WTC11 (cell line): Measurements from ENCODE around the gene OSBP2. TPM values are rescaled to one million over a fixed set of nuclear protein-coding genes. Genes with fewer than 3 reads are reported as not detected.

Source experiments
- ATAC-seq: fragments of 200-7000 bp; cut with Tn5 transposase; 2 replicates; pipeline ENCODE4 v1.10.0; 2021; ENCODE audit warnings: mild to moderate bottlenecking, moderate library complexity
- CTCF ChIA-PET: fragments of 300-600 bp; sonication (Branson Sonifier 250); formaldehyde crosslinking; loops from one replicate; lab custom pipeline; 2021; ENCODE audit warnings: antibody characterized with exemption; lab: Charles Lee
- POLR2A ChIA-PET: fragments of 350-600 bp; sonication (Branson Sonifier 250); formaldehyde crosslinking; loops from one replicate; lab custom pipeline; 2021; ENCODE audit warnings: antibody characterized with exemption; lab: Charles Lee
- DNase-seq: peaks from one replicate; pipeline ENCODE4 v3.0.0; 2021; ENCODE audit warnings: low spot score
- H3K27ac Mint-ChIP-seq: 2 replicates; pipeline ENCODE4 v1.8.0; 2021; ENCODE audit warnings: mixed read lengths
- H3K27me3 Mint-ChIP-seq: 2 replicates; pipeline ENCODE4 v1.8.0; 2021; ENCODE audit warnings: low read depth, mild to moderate bottlenecking, moderate library complexity, mixed read lengths
- H3K36me3 Mint-ChIP-seq: 2 replicates; pipeline ENCODE4 v1.8.0; 2021; ENCODE audit warnings: mixed read lengths
- H3K4me1 Mint-ChIP-seq: 2 replicates; pipeline ENCODE4 v1.8.0; 2022; ENCODE audit warnings: mixed read lengths
- H3K4me3 Mint-ChIP-seq: 2 replicates; pipeline ENCODE4 v1.8.0; 2021; ENCODE audit warnings: mild to moderate bottlenecking, moderate library complexity, mixed read lengths
- H3K9me3 Mint-ChIP-seq: 2 replicates; pipeline ENCODE4 v1.8.0; 2021; ENCODE audit warnings: mixed read lengths
- ELF4 ChIP-seq: sonication (generic); formaldehyde crosslinking; IDR thresholded peaks from 2 replicates; pipeline ENCODE4 v1.8.1; 2022; ENCODE audit warnings: low read depth, mild to moderate bottlenecking, moderate library complexity, missing genetic modification reagents
- EMX1 ChIP-seq: fragments of 250-450 bp; sonication (Bioruptor Pico); IDR thresholded peaks from 2 replicates; pipeline ENCODE4 v1.8.0; 2021; ENCODE audit warnings: mild to moderate bottlenecking
- ESRRA ChIP-seq: sonication (generic); formaldehyde crosslinking; IDR thresholded peaks from 2 replicates; pipeline ENCODE4 v1.8.1; 2022; ENCODE audit warnings: mild to moderate bottlenecking, missing genetic modification reagents, borderline replicate concordance
- ETV6 ChIP-seq: sonication (generic); formaldehyde crosslinking; IDR thresholded peaks from 2 replicates; pipeline ENCODE4 v1.8.1; 2022; ENCODE audit warnings: mild to moderate bottlenecking, missing genetic modification reagents
- FOXP1 ChIP-seq: sonication (generic); formaldehyde crosslinking; IDR thresholded peaks from 2 replicates; pipeline ENCODE4 v1.8.0; 2022; ENCODE audit warnings: missing genetic modification reagents, mild to moderate bottlenecking, moderate library complexity, borderline replicate concordance
- JUN ChIP-seq: sonication (generic); formaldehyde crosslinking; IDR thresholded peaks from 2 replicates; pipeline ENCODE4 v1.8.0; 2023; ENCODE audit warnings: mild to moderate bottlenecking, missing genetic modification reagents
- NR2C2 ChIP-seq: sonication (generic); formaldehyde crosslinking; IDR thresholded peaks from 2 replicates; pipeline ENCODE4 v1.8.0; 2022; ENCODE audit warnings: mild to moderate bottlenecking, missing genetic modification reagents
- SOX15 ChIP-seq: fragments of 250-450 bp; sonication (Bioruptor Pico); IDR thresholded peaks from 2 replicates; pipeline ENCODE4 v1.9.0; 2021; ENCODE audit warnings: mild to moderate bottlenecking
- TP53 ChIP-seq: sonication (generic); formaldehyde crosslinking; IDR thresholded peaks from 2 replicates; pipeline ENCODE4 v1.8.1; 2023; ENCODE audit warnings: mild to moderate bottlenecking, missing genetic modification reagents
- ZBTB21 ChIP-seq: sonication (generic); formaldehyde crosslinking; IDR thresholded peaks from 2 replicates; pipeline ENCODE4 v1.8.1; 2023; ENCODE audit warnings: mild to moderate bottlenecking, missing genetic modification reagents, borderline replicate concordance
- ZNF138 ChIP-seq: sonication (generic); formaldehyde crosslinking; conservative IDR thresholded peaks from 2 replicates; pipeline ENCODE4 v1.8.1; 2022; ENCODE audit warnings: mild to moderate bottlenecking, moderate library complexity, missing genetic modification reagents
- ZNF263 ChIP-seq: sonication (generic); formaldehyde crosslinking; IDR thresholded peaks from 2 replicates; pipeline ENCODE4 v1.8.1; 2022; ENCODE audit warnings: low read depth, mild to moderate bottlenecking, moderate library complexity, missing genetic modification reagents
- total RNA-seq: library from RNA; stranded (reverse); gene quantifications from 3 replicates; pipeline ENCODE4 v1.2.3, GENCODE V29; 2021
- TF ChIP-seq, protein P1 (sequence below): sonication (generic); formaldehyde crosslinking; IDR thresholded peaks from 2 replicates; pipeline ENCODE4 v1.8.0; 2022; ENCODE audit warnings: mild to moderate bottlenecking, missing genetic modification reagents
- TF ChIP-seq, protein P2 (sequence below): sonication (generic); formaldehyde crosslinking; IDR thresholded peaks from 2 replicates; pipeline ENCODE4 v1.8.1; 2022; ENCODE audit warnings: missing genetic modification reagents, borderline replicate concordance
- TF ChIP-seq, protein P3 (sequence below): sonication (generic); formaldehyde crosslinking; IDR thresholded peaks from 2 replicates; pipeline ENCODE4 v1.8.1; 2023; ENCODE audit warnings: mild to moderate bottlenecking, missing genetic modification reagents, moderate library complexity
- TF ChIP-seq, protein P4 (sequence below): sonication (generic); formaldehyde crosslinking; IDR thresholded peaks from 2 replicates; pipeline ENCODE4 v1.8.1; 2022; ENCODE audit warnings: mild to moderate bottlenecking, missing genetic modification reagents, moderate library complexity, borderline replicate concordance
- TF ChIP-seq, protein P5 (sequence below): sonication (generic); formaldehyde crosslinking; IDR thresholded peaks from 2 replicates; pipeline ENCODE4 v1.8.1; 2023; ENCODE audit warnings: mild to moderate bottlenecking, missing genetic modification reagents
- TF ChIP-seq, protein P6 (sequence below): fragments of 250-450 bp; sonication (Bioruptor Pico); IDR thresholded peaks from 2 replicates; pipeline ENCODE4 v2.1.2; 2022; ENCODE audit warnings: mild to moderate bottlenecking, moderate library complexity
- TF ChIP-seq, protein P7 (sequence below): fragments of 200-600 bp; IDR thresholded peaks from 2 replicates; pipeline ENCODE4 v1.8.0; 2022; ENCODE audit warnings: antibody characterized with exemption

The OSBP2 gene
- total RNA-seq, 1 experiment from 2014 or later = 4.1 TPM

DNA sequence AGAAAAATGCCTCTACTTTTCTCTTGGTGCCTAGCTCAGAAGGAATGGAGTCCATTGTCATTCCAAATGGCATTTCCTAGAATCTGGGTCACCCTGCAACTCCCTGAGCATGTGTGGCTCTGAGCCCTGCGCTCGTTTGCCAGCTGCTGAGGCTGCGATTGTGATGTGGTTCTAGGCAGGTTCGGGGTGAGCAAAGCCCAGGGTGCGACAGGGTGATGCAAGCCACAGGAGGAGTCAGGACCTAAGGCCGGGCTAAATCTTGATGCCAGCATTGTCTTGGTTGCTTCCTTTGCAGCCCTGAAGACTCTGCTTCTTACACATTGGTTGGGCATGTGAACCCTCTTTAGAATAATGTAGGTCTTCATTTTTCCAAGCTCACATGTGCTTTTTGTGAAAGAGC lies 142.9 kb downstream of the OSBP2 start:
- ATAC-seq (no peak), DNase-seq (no peak)
- Mint-ChIP-seq H3K4me3 (no peak overlapping the region), H3K36me3 (peaks cover 6% of the 10 kb centered on the region), H3K27ac (no peak overlapping the region), H3K9me3 (peaks cover 11% of the 10 kb centered on the region), H3K27me3 (no peaks in the 10 kb centered on the region), H3K4me1 (no peaks in the 10 kb centered on the region)
- TF ChIP-seq, protein P1, sequence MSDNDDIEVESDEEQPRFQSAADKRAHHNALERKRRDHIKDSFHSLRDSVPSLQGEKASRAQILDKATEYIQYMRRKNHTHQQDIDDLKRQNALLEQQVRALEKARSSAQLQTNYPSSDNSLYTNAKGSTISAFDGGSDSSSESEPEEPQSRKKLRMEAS (CRISPR knock-in tag) = no peak
- TF ChIP-seq, protein P2, sequence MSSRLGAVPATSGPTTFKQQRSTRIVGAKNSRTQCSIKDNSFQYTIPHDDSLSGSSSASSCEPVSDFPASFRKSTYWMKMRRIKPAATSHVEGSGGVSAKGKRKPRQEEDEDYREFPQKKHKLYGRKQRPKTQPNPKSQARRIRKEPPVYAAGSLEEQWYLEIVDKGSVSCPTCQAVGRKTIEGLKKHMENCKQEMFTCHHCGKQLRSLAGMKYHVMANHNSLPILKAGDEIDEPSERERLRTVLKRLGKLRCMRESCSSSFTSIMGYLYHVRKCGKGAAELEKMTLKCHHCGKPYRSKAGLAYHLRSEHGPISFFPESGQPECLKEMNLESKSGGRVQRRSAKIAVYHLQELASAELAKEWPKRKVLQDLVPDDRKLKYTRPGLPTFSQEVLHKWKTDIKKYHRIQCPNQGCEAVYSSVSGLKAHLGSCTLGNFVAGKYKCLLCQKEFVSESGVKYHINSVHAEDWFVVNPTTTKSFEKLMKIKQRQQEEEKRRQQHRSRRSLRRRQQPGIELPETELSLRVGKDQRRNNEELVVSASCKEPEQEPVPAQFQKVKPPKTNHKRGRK (CRISPR knock-in tag) = no peak
- TF ChIP-seq JUN (CRISPR knock-in tag) (no peak), FOXP1 (CRISPR knock-in tag) (no peak), NR2C2 (no peak), ESRRA (no peak), ETV6 (CRISPR knock-in tag) (no peak)
- TF ChIP-seq, protein P3, sequence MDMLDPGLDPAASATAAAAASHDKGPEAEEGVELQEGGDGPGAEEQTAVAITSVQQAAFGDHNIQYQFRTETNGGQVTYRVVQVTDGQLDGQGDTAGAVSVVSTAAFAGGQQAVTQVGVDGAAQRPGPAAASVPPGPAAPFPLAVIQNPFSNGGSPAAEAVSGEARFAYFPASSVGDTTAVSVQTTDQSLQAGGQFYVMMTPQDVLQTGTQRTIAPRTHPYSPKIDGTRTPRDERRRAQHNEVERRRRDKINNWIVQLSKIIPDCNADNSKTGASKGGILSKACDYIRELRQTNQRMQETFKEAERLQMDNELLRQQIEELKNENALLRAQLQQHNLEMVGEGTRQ (CRISPR knock-in tag) = no peak
- TF ChIP-seq, protein P4, sequence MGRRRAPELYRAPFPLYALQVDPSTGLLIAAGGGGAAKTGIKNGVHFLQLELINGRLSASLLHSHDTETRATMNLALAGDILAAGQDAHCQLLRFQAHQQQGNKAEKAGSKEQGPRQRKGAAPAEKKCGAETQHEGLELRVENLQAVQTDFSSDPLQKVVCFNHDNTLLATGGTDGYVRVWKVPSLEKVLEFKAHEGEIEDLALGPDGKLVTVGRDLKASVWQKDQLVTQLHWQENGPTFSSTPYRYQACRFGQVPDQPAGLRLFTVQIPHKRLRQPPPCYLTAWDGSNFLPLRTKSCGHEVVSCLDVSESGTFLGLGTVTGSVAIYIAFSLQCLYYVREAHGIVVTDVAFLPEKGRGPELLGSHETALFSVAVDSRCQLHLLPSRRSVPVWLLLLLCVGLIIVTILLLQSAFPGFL = no peak
- TF ChIP-seq, protein P5, sequence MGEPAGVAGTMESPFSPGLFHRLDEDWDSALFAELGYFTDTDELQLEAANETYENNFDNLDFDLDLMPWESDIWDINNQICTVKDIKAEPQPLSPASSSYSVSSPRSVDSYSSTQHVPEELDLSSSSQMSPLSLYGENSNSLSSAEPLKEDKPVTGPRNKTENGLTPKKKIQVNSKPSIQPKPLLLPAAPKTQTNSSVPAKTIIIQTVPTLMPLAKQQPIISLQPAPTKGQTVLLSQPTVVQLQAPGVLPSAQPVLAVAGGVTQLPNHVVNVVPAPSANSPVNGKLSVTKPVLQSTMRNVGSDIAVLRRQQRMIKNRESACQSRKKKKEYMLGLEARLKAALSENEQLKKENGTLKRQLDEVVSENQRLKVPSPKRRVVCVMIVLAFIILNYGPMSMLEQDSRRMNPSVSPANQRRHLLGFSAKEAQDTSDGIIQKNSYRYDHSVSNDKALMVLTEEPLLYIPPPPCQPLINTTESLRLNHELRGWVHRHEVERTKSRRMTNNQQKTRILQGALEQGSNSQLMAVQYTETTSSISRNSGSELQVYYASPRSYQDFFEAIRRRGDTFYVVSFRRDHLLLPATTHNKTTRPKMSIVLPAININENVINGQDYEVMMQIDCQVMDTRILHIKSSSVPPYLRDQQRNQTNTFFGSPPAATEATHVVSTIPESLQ (CRISPR knock-in tag) = no peak
- TF ChIP-seq, protein P6, sequence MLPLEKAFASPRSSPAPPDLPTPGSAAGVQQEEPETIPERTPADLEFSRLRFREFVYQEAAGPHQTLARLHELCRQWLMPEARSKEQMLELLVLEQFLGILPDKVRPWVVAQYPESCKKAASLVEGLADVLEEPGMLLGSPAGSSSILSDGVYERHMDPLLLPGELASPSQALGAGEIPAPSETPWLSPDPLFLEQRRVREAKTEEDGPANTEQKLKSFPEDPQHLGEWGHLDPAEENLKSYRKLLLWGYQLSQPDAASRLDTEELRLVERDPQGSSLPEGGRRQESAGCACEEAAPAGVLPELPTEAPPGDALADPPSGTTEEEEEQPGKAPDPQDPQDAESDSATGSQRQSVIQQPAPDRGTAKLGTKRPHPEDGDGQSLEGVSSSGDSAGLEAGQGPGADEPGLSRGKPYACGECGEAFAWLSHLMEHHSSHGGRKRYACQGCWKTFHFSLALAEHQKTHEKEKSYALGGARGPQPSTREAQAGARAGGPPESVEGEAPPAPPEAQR (CRISPR knock-in tag) = no peak
- TF ChIP-seq, protein P7, sequence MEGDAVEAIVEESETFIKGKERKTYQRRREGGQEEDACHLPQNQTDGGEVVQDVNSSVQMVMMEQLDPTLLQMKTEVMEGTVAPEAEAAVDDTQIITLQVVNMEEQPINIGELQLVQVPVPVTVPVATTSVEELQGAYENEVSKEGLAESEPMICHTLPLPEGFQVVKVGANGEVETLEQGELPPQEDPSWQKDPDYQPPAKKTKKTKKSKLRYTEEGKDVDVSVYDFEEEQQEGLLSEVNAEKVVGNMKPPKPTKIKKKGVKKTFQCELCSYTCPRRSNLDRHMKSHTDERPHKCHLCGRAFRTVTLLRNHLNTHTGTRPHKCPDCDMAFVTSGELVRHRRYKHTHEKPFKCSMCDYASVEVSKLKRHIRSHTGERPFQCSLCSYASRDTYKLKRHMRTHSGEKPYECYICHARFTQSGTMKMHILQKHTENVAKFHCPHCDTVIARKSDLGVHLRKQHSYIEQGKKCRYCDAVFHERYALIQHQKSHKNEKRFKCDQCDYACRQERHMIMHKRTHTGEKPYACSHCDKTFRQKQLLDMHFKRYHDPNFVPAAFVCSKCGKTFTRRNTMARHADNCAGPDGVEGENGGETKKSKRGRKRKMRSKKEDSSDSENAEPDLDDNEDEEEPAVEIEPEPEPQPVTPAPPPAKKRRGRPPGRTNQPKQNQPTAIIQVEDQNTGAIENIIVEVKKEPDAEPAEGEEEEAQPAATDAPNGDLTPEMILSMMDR = no peak
- ChIA-PET POLR2A (interaction anchor here (0.9 kb wide), 1 partner anchor 31 kb away, joined by 3 read pairs; no protein-coding TSS in a partner anchor), CTCF (interaction anchor here (1.0 kb wide), 1 partner anchor 25 kb away, joined by 3 read pairs; no protein-coding TSS in a partner anchor)

DNA sequence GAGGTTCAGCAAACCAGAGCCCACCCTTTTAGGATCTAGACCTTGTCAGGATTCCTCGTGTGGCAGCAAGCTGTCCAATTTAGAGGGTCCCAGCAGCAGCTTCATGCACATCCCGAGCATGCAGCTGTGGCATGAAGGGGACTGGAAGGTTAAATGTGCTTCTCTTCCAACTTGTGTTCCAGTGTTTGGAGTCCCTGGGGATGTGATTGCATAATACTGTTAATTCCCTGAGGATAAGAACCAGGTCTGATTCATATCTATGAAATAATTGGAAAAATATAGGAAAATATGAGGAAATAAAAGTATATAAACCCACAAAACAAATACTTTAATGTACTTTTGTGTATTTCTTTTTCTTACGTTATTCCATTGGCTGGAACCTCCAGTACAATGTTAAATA lies 143.4 kb downstream of the OSBP2 start:
- DNase-seq (no peak), ATAC-seq (no peak)
- CTCF ChIA-PET = interaction anchor here (1.0 kb wide), 1 partner anchor 25 kb away, joined by 3 read pairs; no protein-coding TSS in a partner anchor
- H3K9me3 Mint-ChIP-seq = peaks cover 11% of the 10 kb centered on the region
- POLR2A ChIA-PET = no interaction called here
- H3K4me1 Mint-ChIP-seq = no peaks in the 10 kb centered on the region
- H3K4me3 Mint-ChIP-seq = no peak overlapping the region
- no peak overlapping the region for H3K27ac Mint-ChIP-seq
- no peaks in the 10 kb centered on the region for H3K27me3 Mint-ChIP-seq
- H3K36me3 Mint-ChIP-seq = peaks cover 6% of the 10 kb centered on the region
- TF ChIP-seq, protein P4 = no peak
- TF ChIP-seq ELF4 (CRISPR knock-in tag) = no peak
- TF ChIP-seq, protein P2 (CRISPR knock-in tag) = no peak
- no peak for TF ChIP-seq ZNF263 (CRISPR knock-in tag)
- TF ChIP-seq ZNF138 (CRISPR knock-in tag) = no peak
- TF ChIP-seq ZBTB21 (CRISPR knock-in tag) = no peak
- TF ChIP-seq TP53 (CRISPR knock-in tag) = no peak
- TF ChIP-seq EMX1 (CRISPR knock-in tag) = no peak
- TF ChIP-seq SOX15 = no peak
